Esophagus squamous epithelium (tissue), 4 donors: Measurements from ENCODE around the gene OTOS.

ENCODE experiments used
- CTCF ChIP-seq, 6 experiments: fragments of 450-650 bp in 4 of 6; fragments of 200-600 bp in 2 of 6; sonication (generic) in 2 of 6; IDR thresholded peaks; one replicate each; pipeline ENCODE4 v1.5.1; 2016 to 2019; ENCODE audit warnings: antibody characterized with exemption in 6 of 6, mild to moderate bottlenecking in 4 of 6, moderate library complexity in 4 of 6
- POLR2A ChIP-seq, 4 donors: fragments of 450-650 bp; IDR thresholded peaks; one replicate each; pipeline ENCODE4 v1.6.1; 2017; ENCODE audit warnings: antibody characterized with exemption in 4 of 4, mild to moderate bottlenecking in 4 of 4, moderate library complexity in 3 of 4

- TF ChIP-seq CTCF (IDR thresholded peaks at IDR 0.05), result no peak
- TF ChIP-seq POLR2A (IDR thresholded peaks at IDR 0.05), result no peak
Observed at GRCh38 chr2:240155048-240155744, 14.7 kb upstream of the OTOS start.
